Left forelimb (tissue), 1 donor: ENCODE data around the gene BTG1.

Experiments
- DNase-seq: peaks from one replicate; pipeline ENCODE4 v3.0.0-alpha.2; 2018; ENCODE audit warnings: low spot score

BTG1 gene

GRCh38 chr12:92145731-92146496 lies at the start of gene BTG1:
BTG1 (minus strand) TSS chr12:92145846; CDS start chr12:92145535, 311 bp downstream.
- peak; percentile 99 for DNase-seq

DNA sequence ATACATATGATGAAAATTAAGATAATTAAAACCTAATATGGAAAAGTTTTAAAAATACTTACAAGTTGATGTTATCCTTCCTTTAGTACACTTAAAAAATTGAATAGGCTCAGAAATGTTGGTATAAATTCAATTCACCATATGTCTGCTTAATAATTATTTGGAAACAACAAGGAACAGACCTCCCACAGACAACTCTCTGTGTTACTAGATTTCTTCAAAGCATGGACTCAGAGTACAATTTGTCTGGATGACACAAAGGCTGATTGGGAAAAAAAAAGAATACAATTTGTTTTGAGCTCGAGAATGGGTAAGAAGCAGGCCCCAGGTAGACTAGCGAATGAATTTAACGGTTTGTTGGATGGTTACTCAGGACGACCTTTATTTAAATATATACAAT lies 48.9 kb upstream of the BTG1 start:
- no peak for DNase-seq

- no peak for DNase-seq
Observed at GRCh38 chr12:92193846-92194245, 48.2 kb upstream of the BTG1 start.

DNA sequence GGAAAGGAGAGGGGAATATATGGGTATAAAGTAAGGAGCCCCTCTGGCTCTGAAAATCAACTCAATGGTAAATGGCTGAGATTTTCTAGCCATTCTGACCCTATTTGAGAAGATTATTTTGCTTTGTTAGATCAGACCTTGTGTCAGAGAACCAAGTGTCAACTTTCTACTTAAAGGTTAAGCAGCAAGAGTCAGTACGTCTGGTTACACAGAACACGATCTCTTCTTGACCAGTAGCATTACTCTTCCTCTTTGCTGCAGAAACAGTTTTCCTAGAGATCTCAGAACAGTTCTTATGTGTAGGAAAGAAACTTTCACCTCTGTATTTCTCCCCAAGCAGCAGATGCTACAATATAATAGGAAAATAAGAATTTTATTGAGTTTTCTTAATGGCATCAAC lies 47.4 kb upstream of the BTG1 start:
- DNase-seq: no peak

GRCh38 chr12:92192360-92192759 lies 46.7 kb upstream of the BTG1 start:
- no peak for DNase-seq

- DNase-seq: no peak
Observed at GRCh38 chr12:92191061-92191460, 45.4 kb upstream of the BTG1 start.

DNA sequence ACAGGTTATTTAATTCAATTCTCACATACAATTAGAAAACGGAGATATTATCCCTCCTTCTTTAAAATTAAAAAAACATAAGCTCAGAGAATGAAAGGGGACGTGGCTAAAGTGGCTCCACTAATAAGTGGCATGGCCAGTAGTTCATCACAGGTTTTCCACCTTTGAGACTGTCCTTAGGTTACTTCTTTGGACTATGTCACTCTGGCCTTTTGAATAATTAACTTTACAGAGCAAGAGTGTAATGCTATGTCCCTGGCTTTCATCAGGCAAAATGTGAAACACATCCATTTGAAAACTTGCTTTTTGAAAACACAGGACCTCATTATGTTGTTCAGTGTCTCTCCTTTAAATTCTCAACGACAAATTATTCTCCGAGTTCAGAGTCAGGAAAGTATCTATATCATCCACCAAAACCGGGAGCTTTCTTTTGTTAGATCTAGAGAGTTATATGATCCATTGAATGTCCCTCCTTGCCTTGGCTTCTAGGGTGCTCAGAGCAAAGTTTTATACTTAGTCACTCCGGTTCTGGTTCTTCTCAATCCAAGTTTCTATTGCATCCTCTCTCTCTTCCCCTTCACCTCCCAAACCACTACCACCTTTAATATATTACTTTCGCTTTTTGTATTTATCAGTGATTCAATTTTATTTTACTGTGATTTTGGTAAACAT lies 43.0 kb upstream of the BTG1 start:
- DNase-seq: no peak

DNA sequence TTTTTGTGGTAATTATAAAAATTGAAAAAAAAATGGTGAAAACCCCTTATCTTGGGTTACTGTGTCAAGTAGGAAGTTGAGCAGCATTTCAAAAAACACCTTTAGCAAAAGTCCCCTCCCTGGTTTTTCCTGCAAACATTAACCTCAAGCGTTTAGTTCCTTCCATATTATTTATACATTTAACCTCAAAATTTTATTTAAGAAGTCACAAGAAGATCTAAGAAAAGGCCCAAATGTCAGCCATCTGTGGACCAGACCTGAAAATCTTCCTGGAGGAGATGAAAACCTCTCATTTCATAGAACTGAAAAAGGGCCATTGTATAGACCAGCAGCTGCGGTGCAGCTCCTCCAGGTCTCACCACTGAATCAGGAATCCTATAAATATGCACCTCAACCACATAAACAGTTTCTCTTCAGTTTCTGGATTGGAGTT lies 40.4 kb upstream of the BTG1 start:
- DNase-seq: no peak

GRCh38 chr12:92185052-92185451 lies 39.4 kb upstream of the BTG1 start:
- DNase-seq: no peak

- no peak for DNase-seq
Observed at GRCh38 chr12:92183575-92183974, 37.9 kb upstream of the BTG1 start.

- no peak for DNase-seq
Observed at GRCh38 chr12:92178340-92178739, 32.7 kb upstream of the BTG1 start.

GRCh38 chr12:92176646-92177045 lies 31.0 kb upstream of the BTG1 start:
- no peak for DNase-seq

DNA sequence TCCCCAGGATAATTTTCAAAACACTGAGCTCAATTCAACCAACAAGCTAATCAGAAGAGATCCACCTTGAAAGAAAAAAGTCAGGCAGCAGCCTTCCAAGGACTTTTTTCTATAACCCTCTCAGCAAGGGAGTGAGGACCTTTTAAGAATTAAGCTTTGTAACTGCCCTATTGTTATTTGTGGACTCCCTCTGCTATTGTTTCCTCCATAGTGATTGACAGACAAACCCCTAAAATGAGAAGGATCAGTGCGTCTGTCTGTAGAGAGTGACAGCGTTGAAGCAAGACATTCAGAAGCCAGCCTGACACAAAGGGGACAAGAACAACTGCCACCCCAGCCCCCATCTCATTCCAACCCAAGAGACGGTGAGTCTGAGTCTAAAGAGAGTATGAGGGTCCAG lies 30.3 kb upstream of the BTG1 start:
- no peak for DNase-seq

DNA sequence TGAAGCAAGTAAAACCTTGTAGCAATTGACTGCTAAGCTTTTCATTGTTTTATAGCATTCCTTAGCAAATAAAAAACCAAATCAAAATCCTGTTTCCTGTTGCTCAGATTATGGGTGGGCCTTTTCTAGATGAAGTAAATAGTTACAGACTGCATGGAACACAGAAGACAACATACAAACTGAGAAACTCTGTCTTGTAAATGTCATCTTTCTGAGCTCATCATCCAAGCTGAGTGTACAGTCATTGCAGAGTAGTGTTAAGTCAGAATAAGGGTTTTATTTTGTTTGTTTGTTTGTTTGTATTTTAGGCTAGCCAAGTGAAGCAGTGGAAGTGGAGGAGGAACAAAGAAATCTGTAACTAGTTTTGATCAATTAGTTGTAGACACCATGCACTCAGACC lies 24.4 kb upstream of the BTG1 start:
- no peak for DNase-seq

DNA sequence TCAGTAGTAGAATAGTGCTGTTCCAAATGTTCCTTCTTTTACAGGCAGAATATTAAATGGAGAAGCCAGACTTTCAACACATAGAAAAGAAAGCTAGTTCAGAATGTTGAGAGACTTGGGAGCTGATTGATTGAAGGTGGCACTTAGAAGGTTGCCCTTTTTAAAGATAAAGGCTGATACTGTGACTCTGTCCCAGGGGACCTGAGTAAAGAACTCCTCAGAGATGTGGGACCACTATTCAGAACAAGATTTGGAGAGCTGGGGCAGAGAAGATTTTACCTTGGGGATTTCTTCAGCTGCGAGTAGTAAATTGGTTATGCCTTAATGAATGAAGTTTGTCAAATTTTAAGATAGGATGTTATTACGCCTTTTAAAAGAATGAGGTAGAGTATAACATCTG lies 21.4 kb upstream of the BTG1 start:
- DNase-seq: no peak

GRCh38 chr12:92164712-92165111 lies 19.1 kb upstream of the BTG1 start:
- no peak for DNase-seq

DNA sequence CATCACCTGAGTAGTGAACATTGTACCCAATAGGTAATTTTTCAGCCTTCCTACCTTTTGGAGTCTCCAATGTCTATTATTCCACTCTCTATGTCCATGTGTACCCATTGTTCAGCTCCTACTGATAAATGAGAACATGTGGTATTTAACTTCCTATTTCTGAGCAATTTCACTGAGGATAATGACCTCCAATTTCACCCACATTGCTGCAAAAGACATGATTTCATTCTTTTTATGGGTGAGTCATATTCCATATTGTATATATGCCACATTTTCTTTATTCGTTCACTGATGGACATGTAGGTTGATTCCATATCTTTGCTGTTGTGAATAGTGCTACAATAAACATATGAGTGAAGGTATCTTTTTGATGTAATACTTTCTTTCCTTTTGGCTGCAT lies 16.4 kb upstream of the BTG1 start:
- DNase-seq: no peak

- DNase-seq: no peak
Observed at GRCh38 chr12:92158796-92159439, 13.3 kb upstream of the BTG1 start.

- no peak for DNase-seq
Observed at GRCh38 chr12:92156704-92157395, 11.2 kb upstream of the BTG1 start.

GRCh38 chr12:92156139-92156538 lies 10.5 kb upstream of the BTG1 start:
- no peak for DNase-seq

- DNase-seq: no peak
Observed at GRCh38 chr12:92155733-92156132, 10.1 kb upstream of the BTG1 start.

- no peak for DNase-seq
Observed at GRCh38 chr12:92151916-92152315, 6.3 kb upstream of the BTG1 start.

- no peak for DNase-seq
Observed at GRCh38 chr12:92149563-92149962, 3.9 kb upstream of the BTG1 start.
